MM.1S (cell line): Measurements from ENCODE around the gene PPFIA2.

Experiments
- DNase-seq: peaks from one replicate; pipeline ENCODE4 v3.0.0-alpha.2; 2015
- H2AFZ ChIP-seq: fragments of 300-600 bp; sonication (generic); 2 replicates; pipeline ENCODE4 v1.6.0; 2016; ENCODE audit warnings: antibody characterized with exemption, low read length
- H3F3A ChIP-seq: fragments of 300-600 bp; sonication (generic); 2 replicates; pipeline ENCODE4 v1.6.1; 2016; ENCODE audit warnings: mild to moderate bottlenecking, antibody characterized with exemption, low read length, moderate library complexity, mixed read lengths; ENCODE audit not compliant: insufficient read depth
- H3K27ac ChIP-seq: fragments of 300-600 bp; sonication (generic); 2 replicates; pipeline ENCODE4 v1.5.1; 2016; ENCODE audit warnings: mild to moderate bottlenecking, low read length
- H3K27me3 ChIP-seq: fragments of 300-600 bp; sonication (generic); replicated peaks from 2 replicates; pipeline ENCODE4 v1.6.0; 2016; ENCODE audit warnings: low read length; ENCODE audit not compliant: insufficient read depth
- H3K36me3 ChIP-seq: fragments of 300-600 bp; sonication (generic); replicated peaks from 2 replicates; pipeline ENCODE4 v1.6.1; 2016; ENCODE audit warnings: mild to moderate bottlenecking, low read length, mixed read lengths; ENCODE audit not compliant: insufficient read depth
- H3K4me1 ChIP-seq: fragments of 300-600 bp; sonication (generic); 2 replicates; pipeline ENCODE4 v1.6.1; 2016; ENCODE audit warnings: low read length, mixed read lengths
- H3K4me2 ChIP-seq: fragments of 300-600 bp; sonication (generic); 2 replicates; pipeline ENCODE4 v1.6.0; 2016; ENCODE audit warnings: low read depth, low read length
- H3K4me3 ChIP-seq: fragments of 300-600 bp; sonication (generic); 2 replicates; pipeline ENCODE4 v1.5.1; 2016; ENCODE audit warnings: low read length, mixed read lengths
- H3K79me2 ChIP-seq: fragments of 300-600 bp; sonication (generic); 2 replicates; pipeline ENCODE4 v1.6.1; 2016; ENCODE audit warnings: mixed run types, low read length, mixed read lengths
- H3K9ac ChIP-seq: fragments of 300-600 bp; sonication (generic); 2 replicates; pipeline ENCODE4 v1.6.1; 2016; ENCODE audit warnings: low read length, mixed read lengths
- H3K9me2 ChIP-seq: fragments of 300-600 bp; sonication (generic); replicated peaks from 2 replicates; pipeline ENCODE4 v1.6.1; 2016; ENCODE audit warnings: mild to moderate bottlenecking, low read length, mixed read lengths; ENCODE audit not compliant: insufficient read depth
- H3K9me3 ChIP-seq: fragments of 300-600 bp; sonication (generic); replicated peaks from 2 replicates; pipeline ENCODE4 v1.6.1; 2016; ENCODE audit warnings: mild to moderate bottlenecking, low read length, mixed read lengths; ENCODE audit not compliant: insufficient read depth
- H4K20me1 ChIP-seq: fragments of 300-600 bp; sonication (generic); 2 replicates; pipeline ENCODE4 v1.6.1; 2016; ENCODE audit warnings: mild to moderate bottlenecking, low read length, moderate library complexity, mixed read lengths; ENCODE audit not compliant: insufficient read depth
- CTCF ChIP-seq: fragments of 300-600 bp; sonication (generic); IDR thresholded peaks from 2 replicates; pipeline ENCODE4 v1.5.1; 2016; ENCODE audit warnings: antibody characterized with exemption, low read length, mixed read lengths
- EZH2 ChIP-seq: fragments of 300-600 bp; sonication (generic); optimal IDR thresholded peaks from 2 replicates; pipeline ENCODE3; 2017; ENCODE audit warnings: low read depth, mild to moderate bottlenecking, antibody characterized with exemption, low read length, mixed read lengths
- EZH2phosphoT487 ChIP-seq: fragments of 300-600 bp; sonication (generic); IDR thresholded peaks from 2 replicates; pipeline ENCODE4 v1.6.1; 2018; ENCODE audit warnings: antibody characterized with exemption, low read length

PPFIA2 gene

GRCh38 chr12:81570234-81570633, 188.9 kb downstream of the PPFIA2 start:
- Histone ChIP-seq H2AFZ (no peak overlapping the region), H3K9ac (no peak overlapping the region), H3K9me3 (no peaks in the 10 kb centered on the region), H3K9me2 (no peaks in the 10 kb centered on the region), H3K4me2 (no peak overlapping the region), H3K27me3 (no peaks in the 10 kb centered on the region), H3K36me3 (no peaks in the 10 kb centered on the region), H3K4me3 (no peak overlapping the region), H3K27ac (no peak overlapping the region), H3K79me2 (no peaks in the 10 kb centered on the region), H3K4me1 (no peaks in the 10 kb centered on the region), H4K20me1 (no peaks in the 10 kb centered on the region), H3F3A (no peaks in the 10 kb centered on the region)
- TF ChIP-seq EZH2 (no peak), EZH2phosphoT487 (no peak), CTCF (no peak)
- no peak for DNase-seq

GRCh38 chr12:81564237-81564636, 194.9 kb downstream of the PPFIA2 start:
- no peak overlapping the region for H2AFZ ChIP-seq

GRCh38 chr12:81558031-81558430, 201.1 kb downstream of the PPFIA2 start:
- no peaks in the 10 kb centered on the region for H3K4me1 ChIP-seq
- no peak overlapping the region for H2AFZ ChIP-seq
- no peak for TF ChIP-seq EZH2phosphoT487
- TF ChIP-seq EZH2: no peak
- no peak for TF ChIP-seq CTCF
- H3K9ac ChIP-seq: no peak overlapping the region
- no peaks in the 10 kb centered on the region for H4K20me1 ChIP-seq
- H3K9me3 ChIP-seq: no peaks in the 10 kb centered on the region
- H3K27ac ChIP-seq: no peak overlapping the region
- H3K79me2 ChIP-seq: no peaks in the 10 kb centered on the region
- H3K27me3 ChIP-seq: no peaks in the 10 kb centered on the region
- H3F3A ChIP-seq: no peaks in the 10 kb centered on the region
- no peaks in the 10 kb centered on the region for H3K36me3 ChIP-seq
- H3K9me2 ChIP-seq: no peaks in the 10 kb centered on the region
- no peak overlapping the region for H3K4me3 ChIP-seq
- no peak overlapping the region for H3K4me2 ChIP-seq
- no peak for DNase-seq

More at GRCh38 chr12:81564237-81564636, 194.9 kb downstream of the PPFIA2 start:
- Histone ChIP-seq H4K20me1 (no peaks in the 10 kb centered on the region), H3K9ac (no peak overlapping the region), H3K79me2 (no peaks in the 10 kb centered on the region), H3K27me3 (no peaks in the 10 kb centered on the region), H3K27ac (no peak overlapping the region), H3K9me3 (no peaks in the 10 kb centered on the region), H3F3A (no peaks in the 10 kb centered on the region), H3K4me2 (no peak overlapping the region), H3K9me2 (no peaks in the 10 kb centered on the region), H3K36me3 (no peaks in the 10 kb centered on the region), H3K4me1 (no peaks in the 10 kb centered on the region), H3K4me3 (no peak overlapping the region)
- no peak for TF ChIP-seq CTCF
- no peak for TF ChIP-seq EZH2phosphoT487
- no peak for TF ChIP-seq EZH2
- DNase-seq: no peak
